Measurements from ENCODE around the gene C3. TPM values are rescaled to one million over a fixed set of nuclear protein-coding genes. Genes with fewer than 3 reads are reported as not detected.
A peak's percentile ranks its signal among the peaks of the same experiment; 100 is the strongest.
"Not testable (repeated sequence)": the region's sequence is repeated elsewhere in the genome, so short reads cannot be mapped to it uniquely, and the experiment has no call there.

C3 gene
- total RNA-seq, 1 donor from 2014 or later = 482 TPM

DNA sequence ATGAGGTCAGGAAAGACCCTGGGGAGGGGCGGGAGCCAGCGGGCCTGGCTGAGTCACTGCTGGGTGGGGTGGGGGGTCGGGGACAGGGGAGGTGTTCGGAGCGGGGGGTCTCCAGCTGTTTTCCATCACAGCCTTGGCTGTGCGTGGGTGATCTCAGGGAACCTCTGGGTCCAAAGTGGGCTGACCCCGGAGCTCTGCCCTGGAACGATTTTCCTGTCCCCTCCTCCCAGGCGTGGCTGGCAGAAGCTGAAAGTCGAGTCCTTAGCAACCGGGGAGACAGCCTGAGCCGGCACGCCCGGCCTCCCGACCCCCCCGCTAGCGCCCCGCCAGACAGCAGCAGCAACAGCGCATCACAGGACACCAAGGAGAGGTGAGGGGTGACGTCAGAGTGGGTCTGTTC is 29.6 kb upstream of the C3 start:
- intact Hi-C loops (cut with DNase I) = no loop called here
- peak; percentile 84 for DNase-seq (ENCODE audit: missing footprints)
- ATAC-seq = peak; percentile 60

DNA sequence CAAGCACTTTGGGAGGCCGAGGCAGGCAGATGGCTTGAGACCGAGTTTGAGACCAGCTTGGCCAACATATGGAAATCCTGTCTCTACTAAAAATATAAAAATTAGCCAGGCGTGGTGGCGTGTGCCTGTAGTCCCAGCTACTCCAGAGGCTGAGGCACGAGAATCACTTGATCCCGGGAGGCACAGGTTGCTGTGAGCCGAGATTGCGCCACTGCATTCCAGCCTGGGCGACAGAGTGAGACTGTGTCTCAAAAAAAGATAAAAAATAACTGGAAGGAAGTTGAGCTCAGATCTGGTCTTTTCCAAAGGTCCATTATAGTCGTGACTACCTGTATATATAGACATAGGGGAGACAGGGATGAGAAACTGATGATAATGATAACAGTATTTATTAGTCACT is 28.1 kb upstream of the C3 start:
- intact Hi-C loops (cut with DNase I) = not testable (repeated sequence)

DNA sequence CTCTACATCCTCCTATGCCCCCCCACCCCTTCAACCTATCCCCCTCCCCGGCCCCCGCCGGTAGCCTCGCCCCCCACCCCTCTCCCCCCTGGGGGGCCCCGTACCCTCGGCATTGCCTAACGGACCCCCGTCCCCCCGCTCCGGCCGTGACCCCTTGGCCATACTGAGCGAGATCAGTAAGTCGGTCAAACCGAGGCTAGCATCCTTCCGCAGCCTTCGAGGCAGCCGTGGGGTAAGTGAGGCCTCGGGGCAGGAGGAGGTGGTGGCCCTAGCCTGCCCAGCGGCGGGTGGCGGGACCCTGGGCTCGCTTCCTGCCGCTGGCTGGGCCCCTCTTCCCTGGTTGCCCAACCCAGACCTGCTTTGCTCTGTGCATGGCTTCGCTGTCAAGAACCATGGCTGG is 25.5 kb upstream of the C3 start:
- intact Hi-C loops (cut with DNase I) = no loop called here
- no peak for DNase-seq (ENCODE audit: missing footprints)
- ATAC-seq = no peak

More for the DNA sequence above, 28.1 kb upstream of the C3 start:
- DNase-seq (ENCODE audit: missing footprints); ATAC-seq: not testable (repeated sequence)

DNA sequence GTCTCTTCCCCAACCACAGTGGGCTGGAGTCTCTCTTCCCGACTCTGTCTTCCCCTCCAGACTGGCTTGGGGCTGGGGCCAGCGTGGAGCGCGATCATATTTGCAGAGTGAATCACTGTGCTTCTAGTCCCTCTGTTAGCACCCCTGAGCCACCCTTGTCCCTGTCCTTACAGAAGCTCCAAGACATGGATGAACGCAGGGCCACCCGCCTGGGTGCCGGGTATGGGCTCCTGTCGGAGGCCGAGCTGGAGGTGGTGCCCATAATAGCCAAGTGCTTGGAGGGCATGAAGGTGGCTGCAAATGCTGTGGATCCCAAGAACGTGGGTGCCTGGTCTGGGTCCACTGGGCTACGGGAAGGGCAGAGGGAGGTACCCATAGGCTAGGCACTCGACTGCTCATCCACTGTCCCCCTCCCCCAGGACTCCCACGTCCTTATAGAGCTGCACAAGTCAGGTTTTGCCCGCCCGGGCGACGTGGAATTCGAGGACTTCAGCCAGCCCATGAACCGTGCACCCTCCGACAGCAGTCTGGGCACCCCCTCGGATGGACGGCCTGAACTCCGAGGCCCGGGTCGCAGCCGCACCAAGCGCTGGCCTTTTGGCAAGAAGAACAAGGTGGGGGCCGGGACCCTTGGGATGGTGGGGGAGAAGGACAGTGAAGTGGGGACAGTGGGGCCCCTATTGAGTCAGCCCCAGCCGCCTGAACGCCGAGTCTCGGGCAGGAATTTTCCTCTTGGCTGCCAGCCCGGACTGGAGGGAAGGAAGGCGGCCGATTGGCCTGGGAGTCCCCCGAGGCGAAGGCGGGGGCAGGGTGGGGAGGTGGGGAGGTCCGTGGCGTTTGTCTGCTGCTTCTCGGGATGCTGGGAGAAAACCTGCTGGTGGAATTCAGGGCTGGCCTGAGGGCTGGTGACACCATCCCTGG is 24.2 kb upstream of the C3 start:
- DNase-seq (ENCODE audit: missing footprints) = peak; percentile 89
- peak; percentile 83 for ATAC-seq
- intact Hi-C loops (cut with DNase I) = no loop called here

DNA sequence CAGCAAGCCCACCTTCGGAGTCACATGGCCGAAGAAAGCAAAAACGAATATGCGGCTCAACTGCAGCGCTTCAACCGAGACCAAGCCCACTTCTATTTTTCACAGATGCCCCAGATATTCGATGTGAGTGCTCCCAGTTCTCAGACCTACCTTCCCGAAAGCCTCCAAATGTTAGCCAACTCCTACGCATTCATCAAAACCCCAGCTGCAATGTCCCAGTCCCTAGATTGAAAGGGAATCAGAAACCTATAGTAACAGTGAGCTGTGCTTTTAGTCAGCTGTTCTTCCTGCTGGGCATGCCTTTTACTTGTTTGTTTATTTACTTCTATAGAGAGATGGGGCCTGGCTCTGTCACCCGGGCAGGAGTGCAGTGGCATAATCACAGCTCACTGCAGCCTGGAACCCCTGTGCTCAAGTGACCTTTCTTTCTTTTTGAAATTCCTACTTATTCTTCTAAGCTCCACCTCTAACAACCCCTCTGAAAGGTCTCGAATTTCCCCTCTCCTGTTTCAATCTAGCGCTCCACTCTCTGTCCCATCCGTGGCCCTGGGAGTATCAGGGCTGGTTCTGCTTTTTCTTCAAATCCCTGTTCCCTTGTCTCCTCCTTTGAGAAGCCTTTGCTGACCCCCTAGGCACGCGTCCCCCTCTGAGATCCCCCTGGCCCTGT is 23.4 kb upstream of the C3 start:
- intact Hi-C loops (cut with DNase I) = no loop called here
- DNase-seq (ENCODE audit: missing footprints) = no peak
- no peak for ATAC-seq

DNA sequence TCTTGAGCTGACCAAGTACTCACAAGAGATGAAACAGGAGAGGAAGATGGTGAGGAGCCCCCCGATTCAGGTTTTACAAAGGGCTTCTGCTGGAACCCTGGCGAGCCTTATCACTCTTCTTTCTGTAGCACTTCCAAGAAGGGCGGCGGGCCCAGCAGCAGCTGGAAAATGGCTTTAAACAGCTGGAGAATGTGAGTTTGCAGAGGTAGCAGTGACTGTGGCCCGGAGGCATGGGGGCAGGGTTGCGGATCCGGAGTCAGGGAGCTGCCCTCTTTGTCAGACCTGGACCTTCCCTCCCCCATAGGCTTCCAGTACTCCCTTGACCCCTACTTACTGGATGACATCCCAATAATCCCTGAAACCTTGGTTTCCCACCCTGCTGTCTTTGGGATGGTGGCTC is 22.6 kb upstream of the C3 start:
- DNase-seq (ENCODE audit: missing footprints) = no peak
- intact Hi-C loops (cut with DNase I) = no loop called here
- ATAC-seq = no peak

DNA sequence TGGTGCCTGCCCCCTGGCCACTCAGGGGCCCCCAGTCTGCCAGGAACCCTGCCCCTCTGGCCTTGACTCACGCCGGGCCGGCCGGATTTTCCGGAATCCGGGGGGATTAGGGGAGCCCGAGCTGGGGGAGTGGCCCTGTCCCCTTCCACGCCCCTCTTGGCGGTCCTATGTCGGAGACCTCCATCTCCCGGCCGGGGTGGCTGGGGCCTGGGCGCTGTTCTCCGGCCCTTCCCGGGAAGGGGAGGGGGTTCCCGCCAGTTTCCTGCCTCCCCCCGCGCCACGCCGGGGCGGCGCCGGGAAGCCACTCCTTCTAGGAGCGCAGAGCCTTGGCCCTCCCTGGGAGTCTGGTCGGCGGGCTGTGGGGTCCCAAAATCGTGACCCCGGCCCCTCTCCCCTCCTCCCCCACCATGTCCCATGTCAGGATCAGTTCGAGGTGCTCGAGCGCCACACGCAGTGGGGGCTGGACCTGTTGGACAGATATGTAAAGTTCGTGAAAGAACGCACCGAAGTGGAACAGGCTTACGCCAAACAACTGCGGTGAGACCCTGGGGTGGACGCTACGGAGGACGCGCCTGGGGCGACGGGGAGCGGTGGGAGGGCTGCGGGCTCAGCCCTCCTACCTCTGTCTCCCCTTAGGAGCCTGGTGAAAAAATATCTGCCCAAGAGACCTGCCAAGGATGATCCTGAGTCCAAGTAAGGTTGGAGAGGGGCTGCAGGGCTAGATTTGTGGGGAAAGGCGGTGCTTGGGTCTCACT is 20.3 kb upstream of the C3 start:
- ATAC-seq = no peak
- intact Hi-C loops (cut with DNase I) = no loop called here

DNA sequence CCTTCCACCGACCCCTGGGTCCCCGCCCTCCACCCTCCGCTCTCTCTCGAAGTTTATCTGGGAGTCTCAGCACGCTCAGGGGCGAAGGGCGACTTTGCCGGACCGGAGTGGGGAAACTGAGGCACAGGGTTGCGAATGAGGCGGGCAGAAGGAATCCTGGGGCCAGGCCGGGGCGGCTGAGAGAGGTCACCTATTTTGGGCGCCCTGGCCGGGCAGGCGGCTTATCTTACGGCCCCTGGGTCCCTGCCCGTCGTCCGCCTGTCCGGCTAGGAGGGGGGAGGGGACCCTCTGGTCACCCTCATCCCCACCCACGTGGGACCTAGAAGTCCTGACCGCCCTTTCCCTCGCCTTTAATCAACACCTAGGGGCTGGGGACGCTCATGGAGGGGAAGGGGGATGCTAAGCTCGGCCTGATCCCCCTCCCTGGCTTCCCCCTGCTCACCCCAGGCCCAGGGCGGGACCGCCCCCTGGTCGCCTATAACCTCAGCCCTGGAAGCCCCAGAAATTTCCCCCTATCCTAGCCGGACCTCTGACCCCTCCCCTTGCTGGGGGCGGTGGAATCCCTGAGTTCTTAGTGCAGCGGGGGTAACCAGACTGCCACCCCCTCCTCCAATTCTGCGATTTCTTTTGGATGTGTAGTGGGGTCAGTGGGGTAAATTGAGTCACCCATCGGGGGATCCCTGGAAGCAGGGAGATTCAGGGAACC is 19.6 kb upstream of the C3 start:
- ATAC-seq (no peak), DNase-seq (ENCODE audit: missing footprints) (no peak)
- intact Hi-C loops (cut with DNase I) = no loop called here

More for the DNA sequence above, 20.3 kb upstream of the C3 start:
- DNase-seq (ENCODE audit: missing footprints) = peak; percentile 79

DNA sequence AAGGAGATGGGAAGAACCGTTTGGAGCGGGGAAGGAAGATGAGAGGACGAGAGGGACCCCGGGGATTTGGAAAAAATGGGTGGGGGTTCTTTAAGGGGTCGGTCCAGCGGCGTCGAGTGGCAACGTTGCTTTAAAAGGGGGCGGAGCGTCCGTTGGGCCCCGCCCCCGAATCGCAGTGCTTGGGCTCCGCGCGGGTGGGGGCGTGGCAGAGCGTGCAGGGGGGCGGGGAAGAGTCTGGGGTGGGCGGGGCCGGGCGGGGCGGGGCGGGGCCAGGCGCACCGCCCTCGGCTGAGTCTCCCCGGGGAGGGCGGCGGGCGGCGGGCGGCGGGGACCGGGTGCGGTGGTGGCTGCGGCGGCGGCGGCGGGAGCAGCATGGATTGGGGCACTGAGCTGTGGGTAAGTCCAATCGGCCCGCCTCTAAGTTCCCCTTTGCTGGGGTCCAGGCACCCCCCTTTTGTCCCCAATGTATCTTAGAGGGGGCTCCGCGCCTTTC is 19.0 kb upstream of the C3 start, which contains the start of gene TRIP10:
TSS of gene TRIP10 (plus strand) at position 291 of the 493 bp plus-strand sequence. CDS start at position 373, 82 bp downstream.
- ATAC-seq (peak; percentile 46), DNase-seq (ENCODE audit: missing footprints) (peak; percentile 95)
- intact Hi-C loops (cut with DNase I) = no loop called here

DNA sequence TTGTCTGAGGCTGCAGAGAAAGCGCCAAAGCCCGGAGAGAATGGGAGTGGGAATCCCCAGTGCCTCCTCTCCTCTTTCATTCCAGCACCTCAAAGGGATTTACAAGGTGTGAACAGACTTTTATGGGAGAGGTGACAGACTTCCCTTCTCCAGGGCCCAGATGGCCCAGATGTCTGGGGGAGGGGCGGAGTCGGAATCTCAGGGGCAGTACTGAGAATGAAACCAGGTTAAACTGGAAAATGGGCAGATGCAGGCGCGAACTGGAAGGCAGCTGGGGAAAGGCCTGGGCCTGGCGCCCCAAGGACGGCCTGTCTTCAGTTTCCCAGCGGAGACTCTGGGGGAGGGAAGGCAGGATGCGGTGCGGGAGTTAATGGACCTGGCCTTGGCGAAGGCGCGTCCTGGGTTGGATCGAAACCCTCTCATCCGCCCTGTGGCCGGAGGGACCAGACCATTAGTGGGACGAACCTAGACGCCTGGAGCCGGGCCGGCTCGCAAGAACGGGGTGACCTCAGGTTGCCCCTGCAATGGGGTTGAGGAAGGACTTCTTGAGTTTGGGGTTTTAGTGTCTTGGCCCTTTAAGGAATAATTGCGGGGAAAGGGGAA is 18.4 kb upstream of the C3 start:
- intact Hi-C loops (cut with DNase I) = no loop called here
- ATAC-seq (no peak), DNase-seq (ENCODE audit: missing footprints) (no peak)

DNA sequence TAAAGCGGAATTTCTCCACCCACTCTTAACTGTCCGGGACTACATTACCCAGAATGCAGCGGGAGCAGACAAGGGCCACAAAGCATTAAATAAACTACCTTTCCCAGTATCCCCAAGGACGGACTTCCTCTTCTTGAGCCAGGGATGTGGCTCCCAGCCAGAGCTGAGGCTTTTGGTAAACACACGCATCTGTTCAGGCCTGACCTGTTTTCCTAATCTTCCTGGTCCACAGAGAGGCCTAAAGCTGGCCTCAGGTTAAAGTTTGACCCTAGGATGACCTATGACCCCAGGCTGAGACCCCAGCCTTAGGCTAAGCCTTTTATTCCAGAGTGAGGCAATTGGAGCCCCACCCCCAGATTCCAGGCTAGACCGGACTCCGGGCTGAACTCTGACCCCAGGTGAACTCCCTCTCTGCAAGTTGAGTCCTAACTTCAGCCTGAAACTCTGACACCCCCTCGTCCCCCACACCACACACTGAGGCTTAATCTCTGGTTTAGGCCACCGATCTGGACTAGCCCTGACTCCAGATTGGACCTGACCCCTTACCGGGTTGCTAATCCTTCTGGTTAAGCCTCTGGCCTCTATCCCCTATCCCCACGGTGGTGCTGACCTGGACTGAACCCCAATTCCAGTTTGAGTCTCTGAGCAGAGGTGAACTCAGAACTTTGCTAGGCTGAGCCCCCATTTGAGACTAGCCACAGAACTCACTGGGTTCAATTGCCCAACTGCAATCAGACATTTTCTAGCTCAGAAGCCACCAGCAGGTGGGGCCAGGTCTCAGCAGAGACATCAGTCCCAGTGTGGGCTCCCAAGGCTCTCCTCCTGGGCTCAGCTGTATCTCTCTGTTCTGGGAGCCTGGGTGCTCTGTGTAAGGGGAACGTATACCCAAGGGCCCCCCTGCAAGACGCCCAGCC is 17.7 kb upstream of the C3 start:
- intact Hi-C loops (cut with DNase I) = loop anchor here (2.0 kb wide), 2 partner anchors 125 to 221 kb away; no protein-coding TSS in a partner anchor
- DNase-seq (ENCODE audit: missing footprints) (peak; percentile 96), ATAC-seq (peak; percentile 40)

DNA sequence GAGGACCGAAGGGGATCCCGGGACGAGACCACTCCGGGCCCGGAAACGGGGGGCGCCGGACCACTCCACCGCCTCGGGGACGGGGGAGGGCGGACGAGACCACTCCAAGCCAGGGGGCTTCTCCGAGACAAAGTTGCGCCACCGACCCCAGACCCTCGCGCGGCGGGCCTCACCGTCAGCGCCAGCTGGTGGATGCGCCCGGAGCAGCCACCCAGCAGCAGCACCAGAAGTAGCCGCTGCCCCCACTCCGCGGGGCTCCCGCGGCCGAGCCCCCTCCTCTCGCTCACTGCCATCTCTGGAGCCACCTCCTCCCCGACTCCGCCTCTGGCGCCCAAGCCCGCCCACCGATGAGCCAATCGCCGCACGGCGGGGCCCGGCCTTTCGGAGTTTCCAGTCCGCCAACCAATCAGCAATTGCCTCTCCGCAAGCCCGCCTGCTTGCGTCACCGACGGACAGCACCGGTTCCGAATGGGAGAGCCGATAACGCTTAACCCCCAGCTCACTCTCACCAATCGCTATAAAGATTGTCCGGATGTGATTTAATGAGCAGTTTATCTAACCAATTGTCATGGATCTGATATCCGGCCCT is 16.9 kb upstream of the C3 start, which contains the start of gene GPR108:
TSS of gene GPR108 (minus strand) at position 297 of the 589 bp plus-strand sequence. CDS start at position 293, 4 bp downstream.
- DNase-seq (ENCODE audit: missing footprints) (peak; percentile 100), ATAC-seq (peak; percentile 83)
- intact Hi-C loops (cut with DNase I) = loop anchor here (2.0 kb wide), 2 partner anchors 125 to 221 kb away; no protein-coding TSS in a partner anchor

DNA sequence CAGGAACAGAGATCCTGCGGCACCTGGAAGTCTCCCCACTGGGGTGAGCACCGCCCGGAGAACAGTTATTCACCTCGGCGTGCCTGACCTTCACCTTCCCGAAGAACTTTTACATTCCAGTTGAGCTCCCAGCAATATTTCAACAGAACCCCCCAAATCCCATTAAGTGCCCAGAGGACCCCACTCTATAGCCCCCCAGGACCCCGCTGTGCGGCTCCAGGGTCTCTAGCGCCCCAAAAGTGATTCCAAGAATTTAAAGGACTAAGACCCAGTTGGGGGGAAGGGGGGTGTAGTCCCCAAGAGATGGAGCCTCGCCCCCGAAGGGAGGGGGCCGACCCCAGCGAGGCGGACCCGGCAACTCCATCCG is 16.4 kb upstream of the C3 start:
- ATAC-seq (no peak), DNase-seq (ENCODE audit: missing footprints) (no peak)
- intact Hi-C loops (cut with DNase I) = loop anchor here (2.0 kb wide), 2 partner anchors 126 to 220 kb away; no protein-coding TSS in a partner anchor

DNA sequence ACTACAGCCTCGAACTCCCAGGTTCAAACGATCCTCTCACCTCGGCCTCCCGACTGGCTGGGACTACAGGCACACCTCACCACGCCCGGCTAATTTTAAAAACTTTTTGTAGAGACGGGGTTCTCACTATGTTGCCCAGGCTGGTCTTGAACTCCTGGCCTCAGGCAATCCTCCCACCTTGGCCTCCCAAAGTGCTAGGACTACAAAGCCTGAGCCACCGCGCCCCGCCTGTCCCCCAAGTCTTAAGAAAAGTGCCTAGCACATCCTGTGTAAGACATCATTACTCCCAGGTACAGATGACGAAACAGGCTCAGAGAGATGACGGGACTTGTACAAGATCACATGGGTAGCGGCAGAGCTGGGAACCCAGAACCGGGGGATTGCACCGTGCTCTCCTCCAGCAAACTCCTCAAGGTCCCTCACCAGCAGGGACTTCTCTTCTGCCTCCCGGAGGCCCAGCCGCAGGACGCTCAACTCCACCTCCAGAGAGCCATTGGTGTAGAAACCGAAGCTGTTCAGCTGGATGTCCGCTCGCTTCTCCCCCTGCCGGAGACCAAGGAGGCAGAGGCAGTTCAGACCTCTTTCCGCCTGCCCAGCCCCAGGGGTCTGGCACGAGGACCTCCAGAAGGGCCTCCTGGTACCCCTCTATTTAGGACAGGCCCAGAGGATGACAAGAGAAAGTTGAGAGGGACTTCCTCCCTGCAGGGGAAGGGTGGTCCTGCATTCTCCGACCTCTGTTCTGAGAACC is 15.9 kb upstream of the C3 start:
- intact Hi-C loops (cut with DNase I) = loop anchor here (2.0 kb wide), 2 partner anchors 126 to 220 kb away; no protein-coding TSS in a partner anchor
- ATAC-seq (peak; percentile 10), DNase-seq (ENCODE audit: missing footprints) (peak; percentile 85)

DNA sequence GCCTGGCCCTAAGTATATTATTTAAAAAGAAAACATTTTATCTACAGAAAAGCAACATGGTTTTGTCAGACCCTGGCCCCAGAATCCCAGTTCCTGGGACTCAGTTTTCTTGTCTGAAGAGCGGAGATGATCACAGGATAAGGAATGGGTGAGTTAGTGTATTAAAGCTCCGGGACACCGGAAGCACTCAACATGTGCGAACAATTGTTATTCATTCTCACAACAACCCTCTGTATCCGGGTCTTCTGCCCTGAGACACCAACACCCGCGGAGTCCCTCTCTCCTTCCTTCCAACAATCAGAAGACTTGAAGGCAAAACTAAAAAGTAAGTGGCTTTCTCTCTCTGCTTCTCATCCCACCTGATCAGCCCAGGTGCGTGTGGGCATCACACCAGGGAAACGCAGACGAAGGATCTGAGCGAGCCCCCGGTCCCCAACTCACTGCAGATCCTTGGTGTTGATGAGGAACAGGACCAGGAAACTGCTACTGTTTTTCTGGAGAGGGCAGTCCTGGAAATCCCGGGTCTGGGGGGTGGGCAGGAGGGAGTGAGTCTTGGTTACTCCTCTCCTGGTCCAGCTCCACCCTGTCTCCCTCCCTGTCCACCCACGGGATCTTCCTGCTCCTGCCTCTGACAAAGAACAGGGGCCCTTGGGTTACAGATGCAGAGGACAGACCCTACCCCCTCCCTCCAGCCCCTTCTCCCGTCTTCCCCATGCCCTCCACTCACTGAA is 14.9 kb upstream of the C3 start:
- ATAC-seq = no peak
- intact Hi-C loops (cut with DNase I) = no loop called here
- DNase-seq (ENCODE audit: missing footprints) = no peak
